ENCODE results near the gene POLR2C.

POLR2C gene

DNA sequence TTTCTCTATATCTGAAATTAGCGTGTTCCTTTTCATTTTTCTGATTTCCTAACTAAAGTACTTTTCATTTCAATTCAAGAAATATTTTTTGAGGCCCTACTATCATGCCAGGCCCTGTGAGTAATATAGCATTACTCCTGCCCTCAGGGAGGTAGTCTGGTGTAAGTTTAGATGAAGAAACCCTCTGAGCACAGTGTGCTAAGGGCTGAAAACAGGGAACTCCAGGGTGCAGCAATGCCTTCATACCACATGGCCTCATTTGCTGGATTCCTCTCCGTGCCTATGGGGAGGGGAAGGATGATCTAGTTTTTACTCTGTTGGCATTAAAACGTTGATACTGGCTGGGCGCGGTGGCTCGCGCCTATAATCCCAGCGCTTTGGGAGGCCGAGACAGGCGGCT, 10.5 kb upstream of the POLR2C start:
- no peak for DNase-seq

DNA sequence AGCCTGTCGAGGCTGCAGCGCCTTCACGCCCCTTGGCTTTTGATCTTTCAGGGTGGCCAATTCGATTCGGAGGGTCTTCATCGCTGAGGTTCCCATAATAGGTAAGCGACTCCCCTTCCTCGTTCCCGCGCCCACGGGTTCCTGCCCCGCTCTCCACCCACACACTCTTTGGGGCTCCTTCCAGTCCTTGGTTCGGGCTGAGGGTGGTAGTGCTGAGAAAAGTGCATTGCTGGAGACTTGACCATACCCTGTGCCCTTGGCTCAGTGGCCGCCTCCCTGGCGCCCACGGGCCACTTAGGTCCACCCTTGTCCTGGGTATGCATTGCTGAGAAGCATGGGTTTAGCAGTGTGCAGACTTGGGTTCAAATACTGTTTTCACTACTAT, 491 bp downstream of the POLR2C start:
- DNase-seq = no peak

DNA sequence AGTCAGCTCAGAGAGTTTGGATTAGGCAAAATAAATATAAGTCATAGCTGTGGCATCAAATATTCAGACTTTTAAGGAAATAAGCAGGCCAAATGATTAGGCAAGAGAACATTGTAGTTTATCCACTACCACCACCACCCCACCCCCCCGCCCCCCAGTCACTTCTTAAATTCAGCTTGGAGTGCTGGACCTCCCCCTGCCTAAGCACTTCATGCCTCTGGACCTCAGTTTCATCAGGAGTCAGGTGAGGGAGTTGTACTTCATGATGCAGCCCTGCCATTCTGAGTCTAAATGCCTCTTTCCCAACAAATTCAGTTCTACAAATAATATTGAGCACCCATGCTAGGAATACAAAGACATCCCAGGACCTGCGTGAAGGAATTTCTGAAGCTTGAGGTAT, 2.0 kb downstream of the POLR2C start:
- DNase-seq = no peak

DNA sequence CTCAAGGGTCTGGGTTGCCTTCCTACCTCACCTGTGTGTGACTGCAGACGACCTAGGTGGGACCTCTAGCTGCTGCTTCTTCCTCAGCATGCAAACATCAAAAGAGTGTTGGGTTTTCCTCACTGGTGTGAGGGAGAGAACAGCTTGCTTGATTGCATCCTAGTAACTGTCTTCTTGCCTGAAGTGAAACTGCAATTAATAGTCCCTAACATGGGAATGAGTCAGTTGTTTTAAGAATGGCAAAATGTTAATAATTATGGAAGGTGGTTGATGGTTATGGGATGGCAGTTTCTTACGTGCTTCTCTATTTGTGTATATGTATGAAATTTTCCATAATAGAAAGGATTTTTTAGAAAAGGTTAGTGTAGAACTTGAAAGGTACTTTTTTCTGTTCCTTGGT, 5.9 kb downstream of the POLR2C start:
- peak; percentile 43 for DNase-seq

DNA sequence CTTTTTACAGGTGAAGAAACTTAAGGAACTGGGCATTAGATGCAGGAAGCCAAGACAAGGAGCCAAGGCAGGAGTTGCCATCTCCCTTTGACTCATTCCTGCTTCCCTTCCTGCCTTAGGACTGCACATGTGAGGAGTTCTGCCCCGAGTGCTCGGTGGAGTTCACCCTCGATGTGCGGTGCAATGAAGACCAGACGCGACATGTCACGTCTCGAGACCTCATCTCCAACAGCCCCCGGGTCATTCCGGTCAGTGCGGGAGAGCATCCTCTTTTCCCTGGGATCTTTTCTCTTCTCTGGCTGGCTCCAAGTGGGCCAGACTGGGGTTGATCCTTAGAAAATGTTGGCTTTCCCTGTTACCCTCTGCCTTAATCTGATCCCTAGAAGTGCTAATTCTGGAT, 6.6 kb downstream of the POLR2C start:
- no peak for DNase-seq

DNA sequence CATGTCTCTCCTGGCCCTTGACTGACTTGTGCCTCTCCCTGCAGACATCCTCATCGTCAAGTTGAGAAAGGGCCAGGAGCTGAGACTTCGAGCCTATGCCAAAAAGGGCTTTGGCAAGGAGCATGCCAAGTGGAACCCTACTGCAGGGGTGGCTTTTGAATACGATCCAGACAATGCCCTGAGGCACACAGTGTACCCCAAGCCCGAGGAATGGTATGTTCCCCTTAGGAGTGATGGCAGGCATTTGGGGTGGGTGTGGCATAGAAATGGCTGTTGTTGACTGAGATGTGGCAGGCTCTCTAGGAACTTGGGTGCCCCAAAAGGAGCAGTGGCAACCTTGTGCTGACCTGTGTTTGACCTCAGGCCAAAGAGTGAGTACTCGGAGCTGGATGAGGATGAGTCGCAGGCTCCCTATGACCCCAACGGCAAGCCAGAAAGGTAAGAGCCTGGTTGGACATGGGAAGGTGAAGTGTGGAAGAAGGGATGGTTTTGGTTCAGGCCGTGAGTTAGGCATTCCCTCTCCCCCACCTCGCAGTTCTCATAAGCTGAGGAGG, 7.5 kb downstream of the POLR2C start:
- no peak for DNase-seq

DNA sequence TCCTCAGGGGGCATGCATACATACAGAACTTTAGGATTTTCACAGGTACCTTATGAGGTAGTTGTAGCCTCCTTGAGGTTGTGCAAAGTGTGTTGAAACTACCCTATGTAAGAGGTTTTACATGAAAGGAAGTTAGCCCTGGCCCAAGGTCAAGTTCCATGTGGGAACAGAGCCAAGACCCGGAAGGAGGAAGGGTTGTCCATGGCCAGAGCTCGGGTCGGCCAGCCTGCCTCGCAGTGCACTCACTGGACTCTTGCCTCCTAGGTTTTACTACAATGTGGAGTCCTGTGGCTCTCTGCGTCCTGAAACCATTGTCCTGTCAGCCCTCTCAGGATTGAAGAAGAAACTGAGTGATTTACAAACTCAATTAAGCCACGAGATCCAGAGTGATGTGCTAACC, 8.2 kb downstream of the POLR2C start:
- DNase-seq = no peak

DNA sequence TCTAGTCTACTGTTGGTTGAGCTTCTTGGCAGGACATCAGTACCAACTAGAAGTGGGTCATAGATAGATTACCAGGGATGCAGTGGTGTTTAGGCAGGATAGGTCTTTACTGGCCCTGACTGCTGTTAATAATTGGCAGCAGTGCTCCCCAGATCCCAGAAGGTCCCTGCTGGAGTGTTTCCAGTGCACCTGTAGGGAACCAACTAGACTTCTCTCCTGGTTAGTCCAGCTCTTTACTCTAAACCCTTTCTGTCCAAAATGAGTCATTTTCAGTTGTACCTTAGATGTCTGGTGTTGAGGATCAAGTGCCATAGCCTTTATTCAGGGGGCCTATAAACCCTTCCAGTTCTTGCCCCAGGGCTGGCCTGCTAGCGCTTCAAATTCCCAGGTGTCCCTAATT, 8.7 kb downstream of the POLR2C start:
- no peak for DNase-seq

DNA sequence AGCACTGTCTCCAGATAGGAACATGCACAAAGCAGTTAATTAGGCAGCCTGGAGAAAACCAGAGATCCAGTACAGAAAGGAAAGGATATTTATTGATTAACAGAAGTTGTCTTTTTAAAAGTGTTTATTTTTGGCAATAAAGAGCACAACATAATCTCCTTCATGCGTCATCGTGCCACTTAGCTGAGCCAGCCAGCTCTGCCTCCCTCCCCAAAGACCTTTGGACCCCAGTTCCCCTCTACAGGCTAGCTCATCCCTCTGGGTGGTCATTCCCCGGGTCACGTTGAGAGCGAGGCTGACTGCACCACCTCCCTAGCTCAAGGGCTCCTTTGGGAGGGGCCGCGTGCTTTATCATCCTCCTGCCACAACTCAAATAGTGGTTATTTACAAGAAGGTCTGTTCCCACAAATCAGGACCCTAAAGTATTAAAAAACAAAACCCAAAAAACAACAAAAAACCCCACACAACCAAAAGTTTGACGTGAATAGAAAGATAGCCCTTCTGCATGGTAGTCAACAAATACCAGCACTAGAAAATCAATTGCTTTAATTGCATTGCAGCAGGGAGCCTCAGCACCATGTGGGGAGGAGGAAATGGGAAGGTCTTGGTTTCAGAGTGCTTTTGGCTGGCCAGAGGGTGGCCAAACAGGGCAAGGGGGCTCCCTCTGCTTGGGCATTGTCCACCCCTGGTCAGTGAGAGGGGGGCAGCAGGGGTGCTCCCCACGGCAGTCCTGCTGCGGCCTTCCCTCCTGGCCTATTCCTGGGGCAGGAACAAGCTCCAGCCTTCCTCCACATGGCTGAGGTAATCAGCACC, 9.6 kb downstream of the POLR2C start:
- no peak for DNase-seq

DNA sequence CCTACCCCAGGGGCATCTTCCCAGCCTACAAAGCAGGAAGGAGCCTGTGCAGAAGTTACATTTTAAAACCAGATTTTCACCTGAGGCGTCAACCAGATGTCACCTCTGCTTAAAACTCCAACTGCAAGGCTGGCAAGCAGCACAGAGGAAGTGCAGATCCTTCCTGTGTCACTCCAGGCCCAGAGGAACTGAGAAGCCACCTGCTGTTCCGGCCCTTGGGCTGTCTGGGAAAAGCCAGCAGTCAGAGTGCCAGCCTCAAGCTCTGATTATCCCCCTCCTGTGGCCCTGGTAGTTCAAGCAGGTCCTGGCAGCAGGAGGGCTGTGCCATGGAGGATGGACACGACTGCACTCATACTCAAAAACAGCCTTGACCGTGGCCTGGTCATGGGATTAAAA, 10.2 kb downstream of the POLR2C start:
- DNase-seq = no peak

DNA sequence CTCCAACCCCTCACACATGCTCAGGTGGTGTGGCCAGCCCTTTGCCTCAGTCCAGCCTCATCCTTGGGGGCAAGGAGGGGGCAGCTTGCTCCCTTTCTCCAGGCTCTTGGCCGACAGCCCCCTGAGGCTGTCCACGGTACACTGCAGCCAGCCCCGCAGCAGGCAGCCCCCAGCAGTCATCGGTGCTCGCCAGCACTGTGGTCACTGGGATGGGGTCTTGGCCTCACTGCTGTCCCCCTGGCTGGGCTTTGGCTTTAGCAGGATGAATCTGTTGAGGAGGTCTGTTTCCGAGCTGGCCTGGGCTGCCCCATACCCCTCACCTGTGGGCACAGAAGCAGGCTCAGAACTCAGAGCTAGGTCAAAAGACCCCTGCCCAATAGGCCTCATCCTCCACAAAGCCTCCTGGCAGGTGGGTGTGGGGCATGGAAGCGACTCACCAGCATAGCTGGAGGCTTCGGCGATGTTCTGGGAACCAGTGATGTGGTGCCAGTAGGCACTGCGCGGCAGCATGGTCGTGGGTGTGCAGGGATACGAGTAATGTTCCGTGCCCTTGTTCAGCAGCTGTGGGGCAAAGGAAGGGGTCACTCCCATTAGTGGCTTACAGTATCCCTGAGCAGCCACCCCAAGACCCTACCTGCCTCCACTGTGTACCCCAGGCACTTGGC, 10.8 kb downstream of the POLR2C start:
- no peak for DNase-seq

DNA sequence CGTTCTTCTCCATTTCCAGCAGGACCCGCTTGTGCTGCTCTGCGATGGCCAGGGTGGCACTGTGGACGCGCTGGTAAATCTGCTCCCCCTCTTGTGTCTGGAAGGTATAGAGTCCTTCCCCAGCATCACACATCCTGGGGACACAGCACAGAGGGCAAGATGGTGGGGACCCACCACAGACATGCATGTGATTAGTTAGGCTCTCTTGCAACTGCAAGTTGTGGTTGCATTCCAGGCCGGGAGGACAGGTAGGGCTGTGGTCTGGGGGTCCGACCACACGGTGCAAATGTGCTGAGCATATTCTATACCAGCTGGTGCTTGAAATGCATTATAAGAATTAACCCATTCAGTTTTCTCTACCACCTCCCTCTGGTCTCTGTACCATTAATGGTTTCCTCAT, 11.4 kb downstream of the POLR2C start:
- DNase-seq = no peak

DNA sequence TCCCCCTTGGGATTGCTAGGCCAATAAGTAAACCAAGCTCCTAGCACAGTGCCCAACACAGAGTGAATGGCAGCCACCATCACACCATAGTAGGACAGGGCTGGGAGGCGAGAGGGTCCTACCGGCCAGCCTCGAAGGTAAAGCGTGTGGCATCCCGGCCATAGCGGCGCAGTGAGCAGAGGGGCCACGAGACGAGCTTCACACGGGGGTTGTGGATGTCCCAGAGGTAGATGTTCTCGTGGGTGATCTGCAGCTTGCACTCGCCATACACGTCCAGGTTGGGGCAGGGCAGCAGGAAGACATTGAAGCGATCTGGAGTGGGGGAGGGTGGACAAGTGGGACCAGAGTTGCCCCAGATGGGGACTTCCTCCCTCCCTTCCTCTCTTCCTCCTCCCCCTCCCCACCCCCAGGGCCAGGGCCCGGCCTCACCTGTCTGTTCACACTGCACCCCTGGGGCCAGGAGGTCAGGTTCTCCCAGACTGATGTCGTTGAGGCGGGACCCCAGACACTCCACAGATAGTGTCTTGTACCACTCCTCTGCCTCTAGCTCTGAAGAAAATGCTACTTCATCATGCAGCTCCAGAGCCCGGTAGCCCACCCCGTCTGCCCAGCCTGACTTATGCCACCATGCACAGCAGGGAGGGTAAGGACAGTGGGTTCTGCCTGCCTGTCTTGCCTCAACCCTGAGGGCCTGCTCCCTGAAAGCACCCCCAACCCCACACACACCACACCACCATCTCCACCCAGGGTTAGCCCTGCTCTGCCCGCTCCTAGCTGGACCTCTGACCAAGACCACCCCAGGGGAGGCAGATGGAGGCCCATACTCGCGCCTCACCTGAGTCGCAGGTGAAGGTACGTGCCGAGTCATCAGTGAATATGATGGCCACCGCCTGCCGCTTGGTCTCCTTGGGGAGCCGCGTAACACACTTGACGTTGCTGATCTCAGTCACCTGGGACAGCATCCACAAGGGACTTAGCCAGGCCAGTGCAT, 12.5 kb downstream of the POLR2C start:
- DNase-seq = no peak

DNA sequence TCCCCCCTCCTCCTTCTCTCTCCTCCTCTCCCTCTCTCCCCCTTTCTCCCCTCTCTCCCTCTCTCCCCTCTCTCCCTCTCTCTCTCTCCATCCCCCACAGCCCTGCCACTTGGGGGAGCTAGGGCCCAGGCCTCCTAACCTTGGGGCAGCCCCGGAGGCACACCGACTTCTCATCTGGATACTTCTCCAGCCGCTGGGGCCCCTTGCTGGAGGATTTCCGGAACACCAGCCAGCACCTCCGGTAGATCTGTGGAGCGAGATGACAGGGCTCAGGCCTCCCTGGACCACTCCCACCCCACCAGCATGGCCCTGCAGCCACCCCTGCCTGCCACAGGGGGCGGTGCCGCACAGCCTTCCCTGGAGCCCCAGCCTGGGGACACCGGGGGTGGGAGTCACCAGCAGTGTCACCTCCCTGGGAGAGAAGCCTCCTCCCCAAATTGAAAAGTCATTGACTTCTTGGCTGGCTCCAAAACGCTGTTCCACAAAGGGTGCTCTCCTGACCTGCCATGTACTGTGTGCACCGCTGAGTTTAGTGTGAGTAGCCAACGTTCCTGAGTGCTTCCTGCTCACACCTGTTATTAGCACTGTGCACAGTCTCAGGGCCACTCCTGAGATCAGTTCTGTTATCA, 13.3 kb downstream of the POLR2C start:
- no peak for DNase-seq

DNA sequence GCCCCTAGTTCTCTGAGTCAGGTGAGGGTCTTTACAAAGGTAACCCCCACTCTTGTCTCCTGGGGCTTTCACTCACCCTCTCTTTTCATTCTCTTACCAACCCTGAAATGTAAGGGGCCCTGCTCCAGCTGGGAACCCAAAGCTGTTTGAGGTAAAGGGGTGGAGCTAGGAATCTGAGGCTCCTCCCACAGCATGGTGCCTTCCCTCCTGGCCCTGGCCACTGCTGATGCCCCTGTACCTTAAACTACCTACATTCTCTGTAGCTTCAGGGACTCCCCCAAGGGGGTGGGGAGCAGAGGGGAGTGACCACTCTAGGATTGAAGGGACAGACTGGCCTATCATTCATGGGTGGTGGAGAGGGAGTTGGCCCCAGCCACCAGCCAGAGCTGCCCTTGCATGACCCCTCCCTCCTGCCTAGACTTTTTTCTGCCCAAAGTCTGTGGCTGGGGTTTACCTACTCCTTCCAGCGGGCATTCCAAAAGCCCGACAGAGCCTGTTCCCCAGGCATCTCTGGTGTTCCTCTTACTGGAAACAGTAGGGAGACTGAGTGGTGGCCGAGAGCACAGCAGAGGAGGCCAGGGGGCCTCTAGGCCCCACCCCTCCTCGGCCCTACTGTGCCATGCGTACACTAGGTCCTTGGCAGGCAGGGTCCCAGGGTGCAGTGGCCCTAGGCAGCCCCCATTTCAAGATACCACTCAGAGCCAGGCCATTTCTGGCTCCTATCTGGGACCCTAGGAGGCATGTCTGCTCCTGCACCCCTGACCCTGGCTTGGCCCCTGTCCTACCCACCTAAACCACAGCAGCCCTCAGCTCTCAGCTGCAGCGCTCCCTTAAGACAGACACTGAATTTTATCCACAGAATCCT, 14.3 kb downstream of the POLR2C start:
- DNase-seq = no peak

DNA sequence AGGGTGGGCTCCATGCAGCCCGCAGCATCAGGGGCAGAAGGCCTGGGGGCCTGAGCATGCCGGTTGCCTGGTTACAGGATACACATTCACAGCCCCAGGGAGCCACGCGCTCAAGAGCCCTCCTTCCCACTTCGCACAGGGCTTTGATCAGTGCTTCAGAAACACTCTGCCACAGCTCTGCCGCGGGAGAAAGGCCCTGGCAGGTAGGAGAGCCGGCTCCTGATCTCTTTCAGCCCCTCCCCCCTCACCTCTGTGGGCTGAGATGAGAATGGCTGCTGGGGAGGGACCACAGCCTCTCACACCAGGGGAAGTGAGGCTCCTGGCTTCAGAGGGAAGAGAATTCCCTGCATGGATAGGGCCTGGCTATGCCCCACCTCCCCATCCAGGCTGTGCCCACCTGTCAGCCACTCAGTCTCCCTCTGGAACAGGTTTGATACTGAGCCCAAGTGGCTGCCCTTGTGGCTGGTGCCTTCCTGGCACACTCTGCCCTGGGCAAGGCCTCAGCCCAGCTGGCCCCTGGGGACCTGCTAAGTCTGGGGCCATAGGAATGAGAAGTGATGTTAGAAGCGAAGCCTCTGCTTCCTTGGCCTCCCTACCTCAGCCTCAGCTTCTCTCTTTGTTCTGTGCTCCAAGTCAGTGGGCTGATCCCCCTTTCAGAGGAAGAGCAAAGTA, 15.2 kb downstream of the POLR2C start:
- DNase-seq = no peak

DNA sequence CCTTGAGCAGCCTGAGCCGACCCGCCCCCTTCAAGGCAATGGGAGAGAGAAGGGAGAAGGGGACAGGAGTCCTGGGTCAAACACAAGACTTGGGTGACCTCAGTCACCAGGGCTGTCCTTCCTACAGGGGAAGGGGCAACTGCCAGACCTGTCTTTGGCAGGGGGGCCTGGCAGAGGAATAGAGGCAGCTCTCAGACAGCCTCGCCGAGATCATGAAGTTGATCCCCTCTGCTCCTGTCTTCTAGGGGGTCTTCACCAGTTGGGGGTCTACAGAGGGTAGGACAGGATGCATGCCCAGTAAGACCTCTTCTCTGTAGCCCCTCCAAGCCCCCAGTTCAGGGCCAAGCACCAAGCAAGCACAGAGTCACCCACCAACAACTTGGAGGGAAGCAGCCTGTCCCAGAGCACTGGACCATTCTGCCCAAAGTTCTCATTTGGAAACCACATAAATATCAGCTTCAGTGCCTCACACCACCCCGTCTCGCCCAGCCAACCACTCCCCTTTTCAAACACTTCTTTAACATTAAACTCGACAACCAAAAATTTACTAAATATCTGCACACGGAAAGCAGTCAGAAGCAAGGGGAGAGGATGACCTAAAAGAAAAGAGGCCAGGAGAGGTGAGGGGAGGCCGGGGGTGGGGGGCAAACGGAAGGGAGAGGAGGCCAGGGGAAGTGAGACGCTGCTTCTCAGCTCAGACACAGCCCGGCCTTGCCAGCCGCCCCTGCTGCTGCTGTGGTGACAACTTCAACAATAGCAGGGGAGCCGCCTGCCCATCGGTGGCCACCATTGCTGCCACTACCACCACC, 16.1 kb downstream of the POLR2C start:
- no peak for DNase-seq

DNA sequence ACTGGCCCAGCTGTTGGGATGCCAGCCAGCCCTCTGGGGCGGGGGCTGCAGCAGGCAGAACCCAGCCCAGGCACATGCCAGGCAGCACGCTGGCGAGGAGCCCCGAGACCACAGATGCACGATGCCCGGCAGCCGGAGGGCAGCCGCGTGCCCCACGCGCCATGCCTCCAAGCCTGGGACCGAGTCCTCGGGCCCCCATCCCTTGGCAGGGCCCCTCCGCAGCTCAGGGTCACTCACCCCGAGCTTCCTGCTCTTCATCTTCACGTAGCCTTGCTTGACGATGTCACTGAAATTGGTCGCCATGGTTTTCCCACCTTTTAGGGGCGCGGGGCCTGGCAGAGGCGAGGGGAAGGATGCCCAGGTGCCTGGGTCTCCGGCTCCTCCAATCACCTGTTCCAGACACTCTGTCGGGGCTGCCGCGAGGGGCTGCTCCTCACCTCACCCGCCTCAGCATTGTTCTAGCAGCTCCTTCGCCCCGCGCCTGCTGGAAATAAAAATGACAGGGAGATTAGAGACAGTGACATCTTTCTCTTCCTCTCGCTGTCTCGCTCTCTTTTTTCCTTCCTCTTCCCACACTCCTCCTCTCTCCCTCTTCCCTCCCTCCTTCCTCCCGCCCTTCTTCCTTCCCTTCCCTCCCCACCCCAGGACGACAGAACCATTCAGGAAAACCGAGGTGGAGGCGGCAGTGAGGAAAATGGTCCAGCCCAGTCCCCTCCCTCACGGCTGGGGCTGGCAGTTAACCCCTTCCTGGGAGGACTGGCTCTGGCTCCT, 16.9 kb downstream of the POLR2C start:
- DNase-seq = peak; percentile 59

DNA sequence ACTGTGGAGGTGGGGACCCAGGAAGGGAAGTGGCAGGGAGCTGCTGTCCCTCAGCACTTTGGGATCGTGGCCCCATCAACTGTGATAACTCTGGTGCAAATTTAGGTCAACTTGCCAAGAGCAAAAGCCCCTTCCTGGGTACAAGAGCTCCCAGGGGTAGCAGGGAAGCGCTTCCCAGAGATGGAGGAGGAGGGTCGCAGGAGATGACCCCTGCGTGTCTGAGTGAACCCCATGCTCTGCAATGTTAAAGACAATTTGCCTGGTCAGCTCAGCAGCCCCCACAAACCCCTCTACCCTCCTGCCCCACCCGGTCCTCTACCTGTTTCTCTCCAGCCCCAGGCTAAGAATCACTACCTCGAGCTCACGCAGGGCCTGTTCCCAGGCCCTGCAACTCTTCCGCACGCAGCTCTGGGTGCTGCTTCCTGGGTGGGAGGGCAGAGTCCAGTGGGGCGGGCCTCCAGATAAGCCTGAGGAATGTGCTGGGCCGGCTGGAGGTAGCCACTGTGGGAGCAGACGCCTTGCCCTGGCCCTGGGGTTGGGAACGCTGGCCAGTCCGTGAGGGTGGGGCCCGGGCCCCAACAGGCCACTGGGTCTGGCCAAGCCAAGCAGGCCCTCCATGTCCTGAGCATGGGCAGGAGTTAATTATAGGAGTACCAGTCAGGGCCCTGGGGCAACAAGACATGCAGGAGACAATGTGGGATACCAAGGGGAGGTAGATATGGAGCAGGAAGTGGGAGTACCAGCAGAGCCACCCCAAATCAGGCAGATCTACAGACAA, 17.7 kb downstream of the POLR2C start:
- peak; percentile 74 for DNase-seq

All from kidney glomerular epithelial cell (primary cell).